RWPE2 (cell line): ENCODE results near the gene DPEP3.

Experiments used
- ATAC-seq: fragments of 200-7000 bp; cut with Tn5 transposase; 3 replicates; pipeline ENCODE4 v1.9.1; 2021; ENCODE audit warnings: low read depth
- DNase-seq: peaks from one replicate; pipeline ENCODE4 v3.0.0-alpha.2; 2020; ENCODE audit warnings: low spot score
- H3K27ac ChIP-seq: fragments of 450-650 bp; 2 replicates; pipeline ENCODE4 v1.5.1; 2017; ENCODE audit warnings: mild to moderate bottlenecking; ENCODE audit not compliant: poor library complexity, severe bottlenecking
- H3K27me3 ChIP-seq: fragments of 250-450 bp; sonication (Bioruptor Pico); 2 replicates; pipeline ENCODE4 v1.5.1; 2021; ENCODE audit warnings: mild to moderate bottlenecking, moderate library complexity; ENCODE audit not compliant: insufficient read depth, poor library complexity, severe bottlenecking
- H3K36me3 ChIP-seq: fragments of 250-450 bp; sonication (Bioruptor Pico); 2 replicates; pipeline ENCODE4 v1.5.1; 2020; ENCODE audit warnings: low read depth, mild to moderate bottlenecking, moderate library complexity
- H3K4me1 ChIP-seq: fragments of 250-450 bp; sonication (Bioruptor Pico); 2 replicates; pipeline ENCODE4 v1.5.1; 2021; ENCODE audit warnings: mild to moderate bottlenecking, moderate library complexity; ENCODE audit not compliant: insufficient read depth, poor library complexity, severe bottlenecking
- H3K4me3 ChIP-seq: fragments of 250-450 bp; sonication (Bioruptor Pico); 2 replicates; pipeline ENCODE4 v1.5.1; 2021; ENCODE audit warnings: mild to moderate bottlenecking, moderate library complexity; ENCODE audit not compliant: severe bottlenecking
- H3K9me3 ChIP-seq: fragments of 250-450 bp; sonication (Bioruptor Pico); 2 replicates; pipeline ENCODE4 v1.5.1; 2021; ENCODE audit warnings: mild to moderate bottlenecking, moderate library complexity; ENCODE audit not compliant: severe bottlenecking
- CTCF ChIP-seq: fragments of 450-650 bp; IDR thresholded peaks from one replicate; pipeline ENCODE4 v1.5.1; 2017; ENCODE audit warnings: mild to moderate bottlenecking, moderate library complexity; ENCODE audit not compliant: poor library complexity, severe bottlenecking

Gene DPEP3

GRCh38 chr16:67982011-67982696 lies 1.9 kb upstream of the DPEP3 start:
- ATAC-seq (no peak), DNase-seq (no peak)
- TF ChIP-seq CTCF, result no peak
- no peak overlapping the region for H3K27ac ChIP-seq
- H3K9me3 ChIP-seq, result no peaks in the 10 kb centered on the region
- H3K4me3 ChIP-seq, result no peak overlapping the region
- no peaks in the 10 kb centered on the region for H3K27me3 ChIP-seq
- peaks cover 13% of the 10 kb centered on the region for H3K4me1 ChIP-seq
- H3K36me3 ChIP-seq, result no peaks in the 10 kb centered on the region

DNA sequence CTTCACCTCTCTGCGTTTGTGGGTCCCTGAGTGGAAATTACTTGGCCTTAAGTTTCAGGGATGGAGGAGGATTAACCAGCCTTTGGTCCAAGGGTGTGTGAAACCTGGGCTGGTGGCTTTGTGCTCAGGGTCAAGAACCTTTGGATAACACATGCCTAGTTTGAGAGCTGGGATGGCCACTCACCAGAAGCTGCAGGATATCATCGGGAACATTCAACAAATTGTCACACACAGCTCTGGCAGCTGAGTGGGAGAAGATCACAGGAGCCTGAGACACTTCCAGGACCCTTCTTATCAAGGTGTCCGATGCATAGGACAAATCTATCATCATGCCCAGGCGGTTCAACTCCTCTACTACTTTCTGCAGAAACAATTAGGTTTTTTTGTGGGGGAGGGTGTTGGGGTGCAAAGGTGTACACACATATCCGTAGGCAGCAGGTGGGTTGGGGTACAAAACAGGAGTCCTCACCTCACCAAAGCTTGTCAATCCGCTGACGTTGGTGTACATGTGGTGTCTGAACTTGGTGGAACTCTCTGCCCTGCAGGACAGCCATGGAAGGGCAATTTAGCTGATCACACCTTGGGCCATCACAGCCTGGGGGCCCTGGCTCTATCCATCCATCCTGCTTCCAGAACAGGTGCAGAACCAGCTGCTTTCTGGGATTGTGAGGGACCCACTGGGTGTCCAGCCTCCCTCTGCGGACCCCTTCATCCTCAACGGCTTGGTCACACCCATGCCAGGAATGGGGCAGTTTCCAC lies 2.7 kb downstream of the DPEP3 start:
- Histone ChIP-seq H3K9me3 (no peaks in the 10 kb centered on the region), H3K4me3 (no peak overlapping the region), H3K27ac (no peak overlapping the region), H3K36me3 (no peaks in the 10 kb centered on the region), H3K27me3 (no peaks in the 10 kb centered on the region), H3K4me1 (no peaks in the 10 kb centered on the region)
- no peak for DNase-seq
- TF ChIP-seq CTCF, result no peak
- no peak for ATAC-seq

DNA sequence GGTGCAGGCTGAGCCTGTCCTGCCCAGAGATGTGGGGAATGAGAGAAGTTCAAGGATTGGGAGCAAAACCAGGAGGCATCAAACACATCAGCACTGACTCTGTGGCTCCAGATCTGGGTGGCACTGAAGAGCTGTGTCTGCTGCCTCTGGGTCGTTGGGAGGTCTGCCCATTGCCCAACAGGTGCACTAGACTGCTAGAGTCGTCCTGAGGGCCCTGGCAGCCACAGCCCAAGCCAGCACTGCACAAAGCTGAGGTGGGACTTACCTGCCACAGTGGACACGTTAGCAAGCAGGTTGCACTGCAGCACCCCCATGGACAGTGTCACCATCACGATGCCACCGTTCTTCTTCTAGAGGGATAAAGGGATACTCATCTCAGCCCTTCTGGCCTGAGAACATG lies 3.3 kb downstream of the DPEP3 start:
- no peaks in the 10 kb centered on the region for H3K4me1 ChIP-seq
- DNase-seq (no peak), ATAC-seq (peak; percentile 7; the same call in 1 of the 3 replicates)
- H3K27me3 ChIP-seq, result no peaks in the 10 kb centered on the region
- no peaks in the 10 kb centered on the region for H3K36me3 ChIP-seq
- H3K4me3 ChIP-seq, result no peak overlapping the region
- no peak overlapping the region for H3K27ac ChIP-seq
- no peaks in the 10 kb centered on the region for H3K9me3 ChIP-seq
- no peak for TF ChIP-seq CTCF

- DNase-seq, result no peak
- TF ChIP-seq CTCF, result no peak
- H3K4me3 ChIP-seq, result no peak overlapping the region
- no peak overlapping the region for H3K27ac ChIP-seq
- ATAC-seq, result no peak
- H3K9me3 ChIP-seq, result no peaks in the 10 kb centered on the region
- no peaks in the 10 kb centered on the region for H3K4me1 ChIP-seq
- no peaks in the 10 kb centered on the region for H3K27me3 ChIP-seq
- no peaks in the 10 kb centered on the region for H3K36me3 ChIP-seq
These were observed 4.1 kb downstream of the DPEP3 start for GRCh38 chr16:67976205-67976604.
